HEK293T (cell line): ENCODE data around the gene ESYT1.

ENCODE experiments used
- CTBP1 ChIP-seq: fragments of 450-650 bp; IDR thresholded peaks from 2 replicates; pipeline ENCODE4 v1.6.1; 2016; ENCODE audit warnings: borderline replicate concordance
- HDGF ChIP-seq: fragments of 450-650 bp; IDR thresholded peaks from 2 replicates; pipeline ENCODE4 v1.6.1; 2017; ENCODE audit warnings: antibody characterized with exemption, borderline replicate concordance
- TARDBP ChIP-seq: fragments of 450-650 bp; IDR thresholded peaks from 2 replicates; pipeline ENCODE4 v1.6.1; 2016

DNA sequence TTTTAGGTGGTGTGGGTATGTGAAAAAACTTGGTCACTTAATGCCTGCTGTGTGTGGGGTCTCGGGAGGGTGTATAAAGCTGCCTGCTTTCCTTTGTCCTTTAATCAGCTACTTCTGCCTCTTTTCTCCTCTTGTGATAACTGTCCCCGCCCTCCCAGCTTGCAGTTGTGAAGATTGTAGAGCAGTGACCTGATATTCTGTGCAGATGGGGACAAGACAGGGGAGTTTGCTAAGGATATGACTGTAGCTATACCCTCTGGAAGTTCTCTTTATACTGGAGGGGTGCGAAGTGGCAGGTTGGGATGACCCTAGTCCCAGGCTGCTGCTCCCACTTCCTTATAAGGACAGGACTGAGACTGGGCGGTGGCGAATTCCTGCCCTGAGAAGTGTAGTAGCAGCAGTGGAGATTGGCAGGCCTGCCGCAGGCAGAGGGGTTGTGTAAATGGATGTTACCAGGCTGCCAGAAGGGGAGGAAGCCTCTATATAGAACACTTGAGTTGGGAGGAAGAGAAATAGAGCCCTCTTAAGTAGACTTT, 30.9 kb downstream of the ESYT1 start:
- TF ChIP-seq CTBP1 = no peak
- TF ChIP-seq HDGF = no peak
- no peak for TF ChIP-seq TARDBP
